ENCODE results near the gene LAYN.

LAYN gene

DNA sequence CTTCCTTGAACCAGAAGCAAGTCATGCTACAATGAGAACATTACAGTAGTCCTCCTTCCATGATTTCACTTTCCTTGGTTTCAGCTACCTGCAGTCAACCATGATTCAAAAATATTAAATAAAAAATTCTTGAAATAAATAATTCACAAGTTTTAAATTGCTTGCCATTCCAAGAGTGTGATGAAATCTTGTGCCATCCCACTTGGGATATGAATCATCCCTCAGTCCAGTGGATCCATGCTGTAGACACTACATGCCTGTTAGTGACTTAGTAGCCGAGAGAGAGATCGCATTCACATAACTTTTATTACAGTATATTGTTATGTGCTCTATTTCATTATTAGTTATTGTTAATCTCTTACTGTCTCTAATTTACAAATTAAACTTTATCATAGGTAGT lies 20.0 kb upstream of the LAYN start:
- Mint-ChIP-seq H3K4me3 (no peak overlapping the region), H3K4me1 (no peaks in the 10 kb centered on the region), H3K36me3 (ENCODE audit: low read depth) (no peaks in the 10 kb centered on the region), H3K27ac (no peak overlapping the region), H3K27me3 (ENCODE audit: low read depth) (peaks cover 14% of the 10 kb centered on the region), H3K9me3 (no peaks in the 10 kb centered on the region)
- TF ChIP-seq, protein P1, sequence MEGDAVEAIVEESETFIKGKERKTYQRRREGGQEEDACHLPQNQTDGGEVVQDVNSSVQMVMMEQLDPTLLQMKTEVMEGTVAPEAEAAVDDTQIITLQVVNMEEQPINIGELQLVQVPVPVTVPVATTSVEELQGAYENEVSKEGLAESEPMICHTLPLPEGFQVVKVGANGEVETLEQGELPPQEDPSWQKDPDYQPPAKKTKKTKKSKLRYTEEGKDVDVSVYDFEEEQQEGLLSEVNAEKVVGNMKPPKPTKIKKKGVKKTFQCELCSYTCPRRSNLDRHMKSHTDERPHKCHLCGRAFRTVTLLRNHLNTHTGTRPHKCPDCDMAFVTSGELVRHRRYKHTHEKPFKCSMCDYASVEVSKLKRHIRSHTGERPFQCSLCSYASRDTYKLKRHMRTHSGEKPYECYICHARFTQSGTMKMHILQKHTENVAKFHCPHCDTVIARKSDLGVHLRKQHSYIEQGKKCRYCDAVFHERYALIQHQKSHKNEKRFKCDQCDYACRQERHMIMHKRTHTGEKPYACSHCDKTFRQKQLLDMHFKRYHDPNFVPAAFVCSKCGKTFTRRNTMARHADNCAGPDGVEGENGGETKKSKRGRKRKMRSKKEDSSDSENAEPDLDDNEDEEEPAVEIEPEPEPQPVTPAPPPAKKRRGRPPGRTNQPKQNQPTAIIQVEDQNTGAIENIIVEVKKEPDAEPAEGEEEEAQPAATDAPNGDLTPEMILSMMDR (IDR thresholded peaks at IDR 0.05; ENCODE audit: unreplicated experiment in 3 of 3) = no peak

DNA sequence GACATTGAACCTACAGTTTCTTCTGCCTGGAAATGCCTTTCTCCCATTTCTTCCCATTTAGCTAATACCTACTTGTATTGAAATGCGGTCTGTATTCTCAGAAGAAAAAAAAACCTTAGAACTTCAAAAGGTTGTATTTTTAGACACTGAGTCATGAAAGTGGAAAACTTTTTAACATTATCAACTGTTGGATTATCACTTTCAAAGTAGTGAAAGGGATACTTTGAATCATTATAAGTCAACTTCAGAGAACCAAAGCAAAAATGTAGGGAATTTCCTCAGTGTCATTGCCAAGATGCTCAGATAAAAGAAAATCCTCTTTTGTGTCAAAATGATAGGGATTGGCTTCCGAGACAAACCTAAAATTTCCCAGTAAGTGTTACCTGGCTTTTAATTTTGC lies 19.4 kb upstream of the LAYN start:
- H3K4me1 Mint-ChIP-seq = no peaks in the 10 kb centered on the region
- no peak overlapping the region for H3K27ac Mint-ChIP-seq
- TF ChIP-seq, protein P1 (IDR thresholded peaks at IDR 0.05; ENCODE audit: unreplicated experiment in 3 of 3) = no peak
- no peaks in the 10 kb centered on the region for H3K9me3 Mint-ChIP-seq
- H3K27me3 Mint-ChIP-seq (ENCODE audit: low read depth) = peaks cover 12% of the 10 kb centered on the region
- no peak overlapping the region for H3K4me3 Mint-ChIP-seq
- H3K36me3 Mint-ChIP-seq (ENCODE audit: low read depth) = no peaks in the 10 kb centered on the region

DNA sequence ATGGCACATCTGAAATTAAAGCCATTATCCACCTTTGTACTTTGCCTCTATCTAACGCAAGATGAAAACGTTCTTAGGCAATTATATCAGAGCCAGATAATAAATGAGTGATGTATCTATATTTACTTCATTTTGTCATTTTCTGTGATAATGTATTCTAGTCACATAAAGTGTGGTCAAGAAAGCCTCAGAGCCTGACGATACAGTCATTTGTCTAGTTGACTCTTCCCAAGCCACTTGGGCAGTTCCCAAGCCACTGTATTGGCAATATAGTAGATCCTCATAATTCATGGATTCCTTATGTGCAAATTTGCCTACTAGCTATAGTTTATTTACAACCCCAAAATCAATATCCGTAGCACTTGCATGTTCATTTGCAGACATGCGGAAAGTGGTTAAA lies 18.1 kb upstream of the LAYN start:
- H3K36me3 Mint-ChIP-seq (ENCODE audit: low read depth) = no peaks in the 10 kb centered on the region
- peaks cover 8% of the 10 kb centered on the region for H3K27me3 Mint-ChIP-seq (ENCODE audit: low read depth)
- H3K4me1 Mint-ChIP-seq = no peaks in the 10 kb centered on the region
- TF ChIP-seq, protein P1 (IDR thresholded peaks at IDR 0.05; ENCODE audit: unreplicated experiment in 3 of 3) = no peak
- H3K4me3 Mint-ChIP-seq = no peak overlapping the region
- no peak overlapping the region for H3K27ac Mint-ChIP-seq
- no peaks in the 10 kb centered on the region for H3K9me3 Mint-ChIP-seq

DNA sequence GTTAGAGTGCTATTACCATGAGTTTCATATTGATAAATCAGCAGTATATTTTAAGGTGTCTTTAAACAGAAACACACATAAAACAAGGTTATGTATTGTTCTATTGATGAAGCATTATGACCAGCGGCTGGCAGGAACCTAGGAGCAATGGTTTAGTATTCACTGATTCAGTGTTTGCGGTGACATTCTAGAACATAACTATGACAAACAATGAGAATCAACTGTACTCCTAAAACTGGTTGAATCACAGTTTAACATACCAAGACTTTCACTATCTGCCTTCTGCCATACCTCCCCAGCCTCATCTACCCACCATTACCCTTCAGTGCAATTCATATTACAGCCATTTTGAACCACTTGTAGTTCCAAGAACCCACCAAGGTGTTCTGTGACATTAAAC lies 17.2 kb upstream of the LAYN start:
- Mint-ChIP-seq H3K4me1 (no peaks in the 10 kb centered on the region), H3K27me3 (ENCODE audit: low read depth) (peaks cover 4% of the 10 kb centered on the region)

DNA sequence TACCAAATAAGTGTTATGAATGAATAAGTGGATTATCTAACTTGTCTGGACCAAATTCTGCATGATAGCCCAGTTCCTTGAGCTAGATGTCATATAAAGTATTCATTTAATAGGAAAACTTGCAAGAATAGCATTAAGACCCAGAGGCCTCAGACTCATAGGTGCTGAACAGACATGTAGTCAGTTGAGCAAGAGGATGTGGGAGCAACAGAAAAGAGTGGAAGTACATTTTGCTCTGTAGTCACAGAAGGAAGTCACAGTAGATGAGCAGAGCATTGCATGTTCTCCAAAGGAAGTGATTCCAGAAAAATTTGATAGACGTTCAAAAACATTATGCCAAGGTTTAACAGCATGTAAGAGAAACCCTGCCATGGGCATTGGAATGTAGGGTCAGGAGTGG lies 16.5 kb upstream of the LAYN start:
- Mint-ChIP-seq H3K4me3 (no peak overlapping the region), H3K9me3 (no peaks in the 10 kb centered on the region), H3K36me3 (ENCODE audit: low read depth) (no peaks in the 10 kb centered on the region)

More for the DNA sequence above, 17.2 kb upstream of the LAYN start:
- Mint-ChIP-seq H3K4me3 (no peak overlapping the region), H3K27ac (no peak overlapping the region), H3K9me3 (no peaks in the 10 kb centered on the region), H3K36me3 (ENCODE audit: low read depth) (no peaks in the 10 kb centered on the region)
- TF ChIP-seq, protein P1 (IDR thresholded peaks at IDR 0.05; ENCODE audit: unreplicated experiment in 3 of 3) = no peak

DNA sequence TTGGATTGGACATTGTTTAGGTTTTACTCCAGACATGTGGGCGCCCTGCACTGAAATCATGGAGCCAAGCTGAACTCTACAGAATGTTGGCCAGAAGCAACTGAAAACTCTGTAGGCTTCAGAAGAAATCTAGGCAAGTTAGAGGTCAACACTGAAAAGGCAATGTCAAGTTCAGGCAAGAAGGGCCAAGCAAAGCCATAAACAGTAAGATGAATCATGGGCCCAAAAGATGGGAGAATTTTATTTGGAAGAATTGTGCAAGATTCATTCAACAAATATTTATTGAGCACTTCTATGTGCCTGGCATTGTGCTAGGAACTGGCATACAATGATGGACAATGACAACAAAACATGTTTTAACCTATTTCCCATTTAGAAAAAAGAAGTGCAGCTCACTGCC lies 15.1 kb upstream of the LAYN start:
- Mint-ChIP-seq H3K4me1 (no peaks in the 10 kb centered on the region), H3K27me3 (ENCODE audit: low read depth) (no peaks in the 10 kb centered on the region), H3K36me3 (ENCODE audit: low read depth) (no peaks in the 10 kb centered on the region), H3K9me3 (no peaks in the 10 kb centered on the region), H3K4me3 (no peak overlapping the region), H3K27ac (no peak overlapping the region)
- TF ChIP-seq, protein P1 (IDR thresholded peaks at IDR 0.05; ENCODE audit: unreplicated experiment in 3 of 3) = no peak

More for the DNA sequence above, 16.5 kb upstream of the LAYN start:
- H3K4me1 Mint-ChIP-seq = no peaks in the 10 kb centered on the region
- TF ChIP-seq, protein P1 (IDR thresholded peaks at IDR 0.05; ENCODE audit: unreplicated experiment in 3 of 3) = no peak
- H3K27me3 Mint-ChIP-seq (ENCODE audit: low read depth) = peaks cover 4% of the 10 kb centered on the region
- H3K27ac Mint-ChIP-seq = no peak overlapping the region
